ENCODE data around the gene MYZAP. TPM values are rescaled to one million over a fixed set of nuclear protein-coding genes. Genes with fewer than 3 reads are reported as not detected.

MYZAP gene
- polyA plus RNA-seq, 1 of the 3 experiments (the other 2 are of a cell fraction) = 0.07 TPM

- Histone ChIP-seq H3K9me2 (no peaks in the 10 kb centered on the region), H2AFZ (ENCODE audit: low read depth) (no peak overlapping the region), H3K79me2 (ENCODE audit: insufficient read depth) (no peaks in the 10 kb centered on the region), H3F3A (replicated peaks; ENCODE audit: insufficient read depth) (no peaks in the 10 kb centered on the region), H3K4me1 (ENCODE audit: control insufficient read depth in 1 of 2, insufficient read depth in 2 of 2, low read depth in 1 of 2, low read length in 1 of 2) (peaks cover 5 to 13% of the 10 kb centered on the region in 2 experiments; a peak in 2 of 4 replicates), H3K36me3 (replicated peaks in 1 of 2; ENCODE audit: control insufficient read depth in 1 of 2, insufficient read depth in 2 of 2, low read length in 1 of 2) (no peaks in the 10 kb centered on the region), H3K4me2 (no peak overlapping the region), H3K27ac (ENCODE audit: low read depth in 2 of 2, low read length in 1 of 2) (no peak overlapping the region), H3K4me3 (ENCODE audit: low read depth in 2 of 2, low read length in 1 of 2) (peak overlapping the region in 1 of 2 experiments; percentile 30; a peak in 1 of 4 replicates), H3K9ac (no peak overlapping the region), H3K27me3 (ENCODE audit: insufficient read depth) (no peaks in the 10 kb centered on the region), H3K9me3 (no peaks in the 10 kb centered on the region), H4K20me1 (ENCODE audit: insufficient read depth) (no peaks in the 10 kb centered on the region)
- TF ChIP-seq CTCF (IDR thresholded peaks at IDR 0.05) = peak; percentile 81
- TF ChIP-seq EP300 (IDR thresholded peaks at IDR 0.05; ENCODE audit: borderline replicate concordance in 1 of 2, low read depth in 1 of 2, low read length in 1 of 2) = no peak
- TF ChIP-seq USF1 (IDR thresholded peaks at IDR 0.05; ENCODE audit: borderline replicate concordance, low read depth) = no peak
- no peak for TF ChIP-seq RFX5 (IDR thresholded peaks at IDR 0.05; ENCODE audit: low read length)
- TF ChIP-seq RAD21 (IDR thresholded peaks at IDR 0.05; ENCODE audit: low read length) = peak; percentile 78
- TF ChIP-seq SMC3 (IDR thresholded peaks at IDR 0.05; ENCODE audit: low read depth, low read length) = peak; percentile 57
- peak; percentile 56 for DNase-seq
- CTCF ChIA-PET = interaction anchor here (0.6 to 12.5 kb wide), 67 partner anchors 8 to 625 kb away, joined by 3 to 145 read pairs (median 5); partner anchors contain the start of genes MYZAP and POLR2M
- WGBS (ENCODE audit: low lambda C conversion rate) = 18% methylated on average over 5 of the region's 5 CpGs
- POLR2A ChIA-PET = no interaction called here
These were observed 31.8 kb upstream of the MYZAP start for GRCh38 chr15:57559875-57560274.

GRCh38 chr15:57561041-57561711, 30.5 kb upstream of the MYZAP start:
- Histone ChIP-seq H3K9me2 (no peaks in the 10 kb centered on the region), H3K4me3 (ENCODE audit: low read depth in 2 of 2, low read length in 1 of 2) (peak overlapping the region in 1 of 2 experiments; percentile 11; a peak in 1 of 4 replicates), H3K9ac (no peak overlapping the region), H2AFZ (ENCODE audit: low read depth) (0 out of 2 replicates have a peak overlapping the region, but pooled peaks have one; percentile 16), H3K27me3 (ENCODE audit: insufficient read depth) (no peaks in the 10 kb centered on the region), H3F3A (replicated peaks; ENCODE audit: insufficient read depth) (no peaks in the 10 kb centered on the region), H3K36me3 (replicated peaks in 1 of 2; ENCODE audit: control insufficient read depth in 1 of 2, insufficient read depth in 2 of 2, low read length in 1 of 2) (no peaks in the 10 kb centered on the region), H3K4me2 (no peak overlapping the region), H3K4me1 (ENCODE audit: control insufficient read depth in 1 of 2, insufficient read depth in 2 of 2, low read depth in 1 of 2, low read length in 1 of 2) (peaks cover 0 to 9% of the 10 kb centered on the region in 2 experiments; a peak in 1 of 4 replicates), H3K9me3 (no peaks in the 10 kb centered on the region), H4K20me1 (ENCODE audit: insufficient read depth) (no peaks in the 10 kb centered on the region), H3K27ac (ENCODE audit: low read depth in 2 of 2, low read length in 1 of 2) (peak overlapping the region in 1 of 2 experiments; percentile 34; a peak in 1 of 4 replicates), H3K79me2 (ENCODE audit: insufficient read depth) (no peaks in the 10 kb centered on the region)
- peak; percentile 73 for DNase-seq
- ChIA-PET POLR2A (no interaction called here), CTCF (interaction anchor here (0.6 to 12.5 kb wide), 58 partner anchors 8 to 621 kb away, joined by 3 to 145 read pairs (median 5); partner anchors contain the start of genes MYZAP and POLR2M)
- WGBS (ENCODE audit: low lambda C conversion rate) = 53% methylated on average over 8 of the region's 9 CpGs
- TF ChIP-seq IRF3 (IDR thresholded peaks at IDR 0.05; ENCODE audit: low read depth, low read length) = no peak
- TF ChIP-seq NRF1 (IDR thresholded peaks at IDR 0.05; ENCODE audit: low read depth, low read length) = 0 out of 2 replicates have a peak, but pooled peaks have one; percentile 13
- peak; percentile 80 for TF ChIP-seq SMC3 (IDR thresholded peaks at IDR 0.05; ENCODE audit: low read depth, low read length)
- TF ChIP-seq NFIC (IDR thresholded peaks at IDR 0.05; ENCODE audit: borderline replicate concordance) = 0 out of 2 replicates have a peak, but pooled peaks have one; percentile 5
- peak; percentile 91 for TF ChIP-seq CTCF (IDR thresholded peaks at IDR 0.05)
- peak; percentile 86 for TF ChIP-seq RAD21 (IDR thresholded peaks at IDR 0.05; ENCODE audit: low read length)
- TF ChIP-seq MXI1 (IDR thresholded peaks at IDR 0.05; ENCODE audit: low read depth, low read length) = no peak
- 0 out of 4 replicates have a peak, but pooled peaks of 1 of the 2 experiments have one; percentile 11 for TF ChIP-seq EP300 (IDR thresholded peaks at IDR 0.05; ENCODE audit: borderline replicate concordance in 1 of 2, low read depth in 1 of 2, low read length in 1 of 2)
- no peak for TF ChIP-seq CHD2 (IDR thresholded peaks at IDR 0.05; ENCODE audit: low read length, partially characterized antibody)

All from SK-N-SH (cell line).